Stimulated activated naive CD4-positive, alpha-beta T cell (primary cell): Measurements from ENCODE around the gene XRCC5.
"Not testable (repeated sequence)": the region's sequence is repeated elsewhere in the genome, so short reads cannot be mapped to it uniquely, and the experiment has no call there.

ENCODE experiments used
- DNase-seq, 6 experiments: peaks; one replicate each; lab custom pipeline; 2025; lab: John Stamatoyannopoulos, UW

Gene XRCC5

GRCh38 chr2:216118474-216118873 lies 9.3 kb downstream of the XRCC5 start:
- DNase-seq, result no peak

DNA sequence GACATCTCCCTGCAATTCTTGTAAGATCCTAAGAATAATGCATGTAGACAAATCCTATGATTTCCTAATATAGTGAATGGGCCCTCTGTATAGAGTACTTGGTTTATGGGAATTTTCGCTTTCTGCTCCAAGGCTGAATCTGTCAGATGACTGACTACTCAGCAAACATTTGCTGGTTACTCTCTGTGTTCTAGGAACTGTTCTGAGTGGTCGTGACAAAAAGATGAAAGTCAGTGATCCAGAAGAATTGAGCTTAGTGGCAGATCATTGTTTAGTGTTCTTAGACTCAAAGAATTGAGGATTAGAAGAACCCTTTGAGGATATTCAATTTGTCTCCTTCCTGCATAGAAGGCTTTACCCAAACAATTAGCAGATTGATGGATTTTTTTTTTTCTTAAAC lies 10.0 kb downstream of the XRCC5 start:
- no peak for DNase-seq

GRCh38 chr2:216119986-216120385 lies 10.8 kb downstream of the XRCC5 start:
- DNase-seq, result peak in 3 of 6 experiments; percentile 42 to 60 (median 42)

DNA sequence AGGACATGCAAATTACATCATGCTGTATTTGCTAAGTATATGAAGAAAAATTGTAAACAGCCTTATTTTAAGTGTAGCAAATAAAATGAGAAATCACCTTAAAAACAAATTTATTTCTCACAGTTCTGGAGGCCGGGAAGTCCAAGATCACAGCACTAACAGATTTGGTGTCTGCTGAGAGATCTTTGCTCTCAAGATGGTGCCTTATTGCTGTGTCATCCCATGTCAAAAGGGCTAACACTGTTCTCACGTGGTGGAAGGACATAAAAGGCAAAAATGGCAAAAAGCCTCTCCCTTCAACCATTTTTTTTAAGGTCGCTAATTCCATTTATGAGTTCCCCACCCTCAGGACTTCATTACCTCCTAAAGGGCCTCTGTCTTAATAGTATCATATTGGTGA lies 12.1 kb downstream of the XRCC5 start:
- no peak for DNase-seq

DNA sequence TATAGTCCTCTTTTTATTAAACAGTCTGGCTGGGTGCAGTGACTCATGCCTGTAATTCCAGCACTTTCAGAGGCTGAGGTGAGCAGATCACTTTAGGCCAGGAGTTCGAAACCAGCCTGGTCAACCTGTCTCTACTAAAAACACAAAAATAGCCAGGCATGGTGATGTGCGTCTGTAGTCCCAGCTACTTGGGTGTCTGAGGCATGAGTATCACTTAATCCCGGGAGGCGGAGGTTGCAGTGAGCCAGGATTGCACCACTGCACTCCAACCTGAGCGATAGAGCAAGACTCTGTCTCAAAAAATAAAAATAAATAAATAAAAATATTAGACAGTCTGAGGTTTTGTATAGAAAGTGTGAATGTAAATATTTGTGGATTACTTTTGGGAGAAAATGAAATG lies 17.8 kb downstream of the XRCC5 start:
- no peak for DNase-seq

GRCh38 chr2:216130346-216130971 lies 21.3 kb downstream of the XRCC5 start:
- DNase-seq, result no peak

DNA sequence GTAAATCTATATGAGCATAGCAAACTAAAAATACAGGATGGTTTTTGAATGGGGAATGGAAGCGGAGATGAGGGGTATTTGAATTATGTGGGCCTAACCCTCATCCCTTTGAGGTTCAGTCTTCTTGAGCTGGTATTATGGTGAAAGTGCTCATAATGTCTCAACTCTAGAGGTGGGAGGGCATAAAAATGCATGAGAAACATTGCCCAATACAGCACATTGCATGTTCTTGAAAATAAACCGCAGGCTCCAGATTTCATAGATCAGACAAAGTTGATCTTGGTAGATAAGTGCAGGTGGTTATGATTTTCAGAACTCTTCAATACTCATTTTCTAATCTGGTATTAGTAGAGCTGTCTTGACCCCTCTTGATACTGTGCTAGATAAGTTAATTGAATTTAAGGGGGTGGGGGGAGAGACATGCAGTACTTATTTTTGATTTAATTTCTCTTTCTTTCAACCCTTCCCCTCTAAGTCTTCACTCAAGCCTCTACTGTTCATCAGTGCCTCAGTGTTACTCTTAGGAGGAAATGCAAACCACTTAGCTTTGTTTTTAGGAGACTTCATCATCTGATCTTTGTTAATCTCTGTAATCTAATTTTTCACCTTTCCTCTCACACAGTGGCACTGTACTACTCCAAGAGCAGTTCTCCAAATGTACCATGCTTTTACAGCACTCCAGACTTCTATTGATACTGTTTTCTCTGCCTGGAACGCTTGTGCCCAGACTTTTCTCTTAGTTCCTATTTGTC lies 22.2 kb downstream of the XRCC5 start:
- peak in 2 of 6 experiments; percentile 14 to 19 for DNase-seq

- no peak for DNase-seq
These were observed 23.4 kb downstream of the XRCC5 start for GRCh38 chr2:216132585-216132984.

DNA sequence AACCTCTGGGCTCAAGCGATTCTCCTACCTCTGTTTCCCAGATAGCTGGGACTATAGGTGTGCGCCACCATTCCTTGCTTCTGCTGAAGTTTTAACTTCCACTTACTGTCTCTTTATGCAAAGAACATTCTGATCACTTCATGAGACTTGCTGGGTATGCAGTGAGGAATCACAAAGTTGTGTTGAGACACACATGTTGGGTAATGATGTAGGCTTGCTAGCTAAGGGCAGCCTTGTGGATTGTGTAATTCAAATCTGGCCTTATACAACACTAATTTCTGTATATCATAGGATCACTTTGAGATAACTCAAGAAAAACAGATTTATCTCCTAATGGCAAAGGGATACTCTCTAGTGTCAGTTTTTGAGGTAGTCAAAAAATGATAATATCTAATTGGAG lies 24.2 kb downstream of the XRCC5 start:
- no peak for DNase-seq

- DNase-seq, result no peak
These were observed 25.9 kb downstream of the XRCC5 start for GRCh38 chr2:216134958-216135541.

- peak in 5 of 6 experiments; percentile 3 to 54 (median 42) for DNase-seq
These were observed 30.7 kb downstream of the XRCC5 start for GRCh38 chr2:216139884-216140283.

DNA sequence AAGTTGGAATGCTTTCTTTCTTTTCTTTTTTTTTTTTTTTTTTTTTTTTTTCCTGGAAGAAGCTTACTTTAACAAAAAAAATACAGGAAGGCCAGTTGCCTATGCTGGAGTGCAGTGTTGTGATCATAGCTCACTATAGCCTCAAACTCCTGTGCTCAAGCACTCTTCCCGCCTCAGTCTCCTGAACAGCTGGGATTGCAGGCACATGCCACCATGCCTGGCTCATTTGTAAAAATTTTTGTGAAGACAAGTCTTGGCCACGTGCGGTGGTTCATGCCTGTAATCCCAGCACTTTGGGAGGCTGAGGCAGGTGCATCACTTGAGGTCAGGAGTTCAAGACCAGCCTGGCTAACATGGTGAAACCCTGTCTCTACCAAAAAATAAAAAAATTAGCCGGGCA lies 32.4 kb downstream of the XRCC5 start:
- not testable (repeated sequence) for DNase-seq

DNA sequence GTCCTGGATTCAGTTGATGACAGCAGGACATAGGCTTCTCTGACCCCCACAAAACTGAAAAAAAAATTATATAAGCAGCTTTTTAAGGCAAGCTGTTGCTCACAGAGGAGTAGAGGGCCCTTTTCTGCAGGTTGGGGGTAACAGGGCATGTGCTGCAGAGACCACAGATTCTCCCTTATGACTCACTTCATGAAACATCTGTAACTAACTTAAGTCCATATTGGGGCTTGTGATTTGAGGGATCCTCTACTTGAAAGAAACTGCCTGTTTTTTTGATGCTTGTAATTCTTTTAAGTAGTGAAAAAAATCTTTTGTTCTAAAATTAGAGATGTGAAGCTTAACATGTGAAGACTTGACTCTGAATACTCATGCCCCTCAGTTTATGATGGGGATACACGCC lies 33.4 kb downstream of the XRCC5 start:
- no peak for DNase-seq

DNA sequence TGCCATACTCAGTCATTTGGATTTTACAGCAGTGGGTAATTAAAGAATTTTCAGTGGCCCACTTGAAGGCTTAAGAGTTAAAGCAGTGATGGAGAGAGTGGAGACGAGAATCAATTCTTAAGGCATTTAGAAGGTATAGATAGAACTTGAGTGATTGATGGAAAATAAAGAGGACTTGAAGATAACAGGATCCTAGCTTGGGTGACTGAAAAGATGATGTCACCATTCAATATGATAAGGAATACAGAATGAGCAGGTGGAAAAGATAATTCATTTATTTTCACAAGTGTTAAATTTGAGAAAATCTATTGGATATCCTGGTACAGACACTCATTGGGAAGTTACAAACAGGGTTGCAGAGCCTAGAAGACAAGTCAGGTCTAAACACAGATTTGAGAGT lies 35.2 kb downstream of the XRCC5 start:
- no peak for DNase-seq

GRCh38 chr2:216144857-216145256 lies 35.7 kb downstream of the XRCC5 start:
- no peak for DNase-seq

GRCh38 chr2:216146573-216146972 lies 37.4 kb downstream of the XRCC5 start:
- DNase-seq, result no peak

- no peak for DNase-seq
These were observed 38.3 kb downstream of the XRCC5 start for GRCh38 chr2:216147172-216148131.

DNA sequence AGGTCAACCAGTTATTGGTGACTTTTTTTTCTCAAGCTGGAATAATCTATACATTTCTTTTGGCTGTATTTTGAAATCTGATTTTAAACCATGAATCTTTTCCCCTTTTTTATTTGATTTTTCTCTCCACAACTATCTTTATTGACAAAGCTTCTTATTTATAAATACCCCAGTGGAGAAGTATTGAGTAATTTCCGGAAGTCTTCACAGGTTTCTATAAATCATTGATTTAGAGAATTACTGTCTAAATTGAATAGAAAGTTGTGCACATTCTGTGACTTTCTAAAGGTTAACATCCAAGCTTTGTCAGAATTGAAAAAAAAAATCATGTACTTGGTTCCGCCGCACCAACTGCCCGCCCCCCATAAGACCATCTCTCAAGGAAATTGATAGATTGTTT lies 39.8 kb downstream of the XRCC5 start:
- no peak for DNase-seq

GRCh38 chr2:216149741-216150140 lies 40.6 kb downstream of the XRCC5 start:
- no peak for DNase-seq

DNA sequence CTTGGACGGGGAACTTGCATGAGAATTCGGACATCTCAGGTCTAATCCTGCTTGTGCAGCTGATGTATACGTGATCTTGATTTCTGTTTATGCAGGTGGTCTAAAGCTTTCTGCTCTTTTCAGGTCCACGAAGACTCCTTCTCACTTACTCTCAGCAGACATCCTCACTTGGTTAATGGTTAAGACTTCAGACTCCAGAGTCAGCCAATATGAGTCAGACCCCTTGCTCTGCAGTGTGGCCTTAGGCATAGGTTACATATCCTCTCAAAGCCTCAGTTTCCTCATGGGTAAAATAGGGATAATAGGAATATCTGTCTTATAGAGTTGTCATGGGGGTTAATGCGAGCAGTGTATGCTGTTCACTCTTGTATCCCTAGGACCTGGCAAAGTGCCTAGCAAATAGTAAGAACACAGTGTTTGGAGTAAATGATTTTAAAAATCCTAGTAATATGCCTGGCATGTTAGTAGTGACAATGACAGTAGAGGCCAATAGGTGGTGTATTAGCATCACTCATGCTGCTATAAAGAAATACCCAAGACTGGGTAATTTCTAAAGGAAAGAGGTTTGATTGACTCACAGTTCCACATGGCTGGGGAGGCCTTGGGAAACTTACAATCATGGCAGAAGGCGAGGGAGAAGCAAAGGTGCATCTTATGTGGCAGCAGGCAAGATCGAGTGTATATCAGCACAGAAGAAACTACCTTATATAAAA lies 42.3 kb downstream of the XRCC5 start:
- DNase-seq, result no peak

- DNase-seq, result no peak
These were observed 46.8 kb downstream of the XRCC5 start for GRCh38 chr2:216155954-216156353.

DNA sequence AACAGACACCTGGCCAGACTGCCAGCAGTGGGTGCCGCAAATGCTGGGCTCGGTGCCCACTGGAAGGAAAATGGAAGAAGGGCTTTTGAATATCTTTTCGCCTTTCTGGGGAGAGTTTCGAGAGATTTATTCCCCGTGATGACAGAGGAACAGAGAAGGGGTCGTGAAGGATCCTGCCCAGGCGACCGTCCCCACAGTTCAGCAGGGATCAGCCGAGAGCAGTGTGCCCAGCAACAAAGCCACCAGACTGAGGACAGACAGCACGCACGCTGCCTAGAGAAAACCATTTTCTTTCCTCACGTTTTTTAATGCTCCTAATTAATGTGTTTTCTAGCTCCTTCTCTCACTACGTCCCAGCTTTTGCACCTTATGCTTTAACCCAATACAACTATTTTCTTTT lies 47.7 kb downstream of the XRCC5 start:
- no peak for DNase-seq
